ENCODE results near the gene TIMP1. TPM values are rescaled to one million over a fixed set of nuclear protein-coding genes. Genes with fewer than 3 reads are reported as not detected.

Gene TIMP1
- total and polyA plus RNA-seq, 10 of the 15 experiments (the other 5 are each of a cell fraction or from before 2014, with no cell fraction given) = 101 to 341 (median 134) TPM

DNA sequence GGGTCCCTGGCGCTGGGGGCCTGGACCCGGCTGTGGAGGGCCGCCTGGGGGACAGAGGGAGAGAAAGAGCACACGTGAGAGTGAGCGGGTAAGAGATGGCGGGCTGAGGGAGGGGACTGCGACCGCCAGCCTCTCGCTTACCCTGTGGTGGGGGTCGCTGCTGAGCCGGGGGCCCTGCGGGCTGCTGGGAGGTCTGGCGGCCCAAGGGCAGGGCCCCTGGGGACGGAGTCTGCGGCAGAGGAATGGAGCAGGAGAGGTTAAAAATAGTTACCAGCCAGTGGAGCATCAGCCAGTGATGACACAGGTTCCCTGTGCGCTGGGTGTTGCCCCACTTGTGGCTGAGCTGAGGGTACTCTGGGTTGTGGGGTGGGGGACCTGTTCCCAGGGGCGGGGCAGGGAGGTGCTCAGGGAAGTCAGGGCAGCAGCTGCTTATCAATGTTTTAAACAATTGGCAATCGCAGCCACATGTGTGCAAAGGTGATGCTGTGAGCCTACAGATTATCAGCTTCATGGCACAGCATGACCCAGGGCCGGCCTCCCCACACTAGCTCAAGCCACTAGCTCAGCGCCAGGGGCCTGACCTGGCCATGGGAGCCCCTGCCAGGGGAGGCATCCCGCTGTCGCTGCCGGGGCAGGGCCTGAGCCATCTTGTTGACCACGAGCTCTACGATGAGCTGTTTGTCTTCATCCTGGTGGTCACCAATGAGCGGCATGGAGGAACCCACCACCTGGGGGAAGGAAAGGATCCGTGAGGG is 7.5 kb upstream of the TIMP1 start (continued):
- TF ChIP-seq, protein P1, sequence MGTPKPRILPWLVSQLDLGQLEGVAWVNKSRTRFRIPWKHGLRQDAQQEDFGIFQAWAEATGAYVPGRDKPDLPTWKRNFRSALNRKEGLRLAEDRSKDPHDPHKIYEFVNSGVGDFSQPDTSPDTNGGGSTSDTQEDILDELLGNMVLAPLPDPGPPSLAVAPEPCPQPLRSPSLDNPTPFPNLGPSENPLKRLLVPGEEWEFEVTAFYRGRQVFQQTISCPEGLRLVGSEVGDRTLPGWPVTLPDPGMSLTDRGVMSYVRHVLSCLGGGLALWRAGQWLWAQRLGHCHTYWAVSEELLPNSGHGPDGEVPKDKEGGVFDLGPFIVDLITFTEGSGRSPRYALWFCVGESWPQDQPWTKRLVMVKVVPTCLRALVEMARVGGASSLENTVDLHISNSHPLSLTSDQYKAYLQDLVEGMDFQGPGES (IDR thresholded peaks at IDR 0.05) = no peak
- TF ChIP-seq, protein P2, sequence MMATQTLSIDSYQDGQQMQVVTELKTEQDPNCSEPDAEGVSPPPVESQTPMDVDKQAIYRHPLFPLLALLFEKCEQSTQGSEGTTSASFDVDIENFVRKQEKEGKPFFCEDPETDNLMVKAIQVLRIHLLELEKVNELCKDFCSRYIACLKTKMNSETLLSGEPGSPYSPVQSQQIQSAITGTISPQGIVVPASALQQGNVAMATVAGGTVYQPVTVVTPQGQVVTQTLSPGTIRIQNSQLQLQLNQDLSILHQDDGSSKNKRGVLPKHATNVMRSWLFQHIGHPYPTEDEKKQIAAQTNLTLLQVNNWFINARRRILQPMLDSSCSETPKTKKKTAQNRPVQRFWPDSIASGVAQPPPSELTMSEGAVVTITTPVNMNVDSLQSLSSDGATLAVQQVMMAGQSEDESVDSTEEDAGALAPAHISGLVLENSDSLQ (IDR thresholded peaks at IDR 0.05) = no peak
- TF ChIP-seq WRNIP1 (IDR thresholded peaks at IDR 0.05; ENCODE audit: borderline replicate concordance, low read depth, low read length) (no peak), POLR2A (IDR thresholded peaks at IDR 0.05; ENCODE audit: low read depth, low read length) (no peak), TAF1 (IDR thresholded peaks at IDR 0.05; ENCODE audit: borderline replicate concordance, low read depth, low read length) (no peak), STAT3 (IDR thresholded peaks at IDR 0.05; ENCODE audit: low read depth, low read length) (no peak), RAD21 (IDR thresholded peaks at IDR 0.05; ENCODE audit: insufficient read depth, low read depth, low read length) (no peak), ESRRA (IDR thresholded peaks at IDR 0.05; ENCODE audit: low read length) (no peak)
- TF ChIP-seq, protein P3, sequence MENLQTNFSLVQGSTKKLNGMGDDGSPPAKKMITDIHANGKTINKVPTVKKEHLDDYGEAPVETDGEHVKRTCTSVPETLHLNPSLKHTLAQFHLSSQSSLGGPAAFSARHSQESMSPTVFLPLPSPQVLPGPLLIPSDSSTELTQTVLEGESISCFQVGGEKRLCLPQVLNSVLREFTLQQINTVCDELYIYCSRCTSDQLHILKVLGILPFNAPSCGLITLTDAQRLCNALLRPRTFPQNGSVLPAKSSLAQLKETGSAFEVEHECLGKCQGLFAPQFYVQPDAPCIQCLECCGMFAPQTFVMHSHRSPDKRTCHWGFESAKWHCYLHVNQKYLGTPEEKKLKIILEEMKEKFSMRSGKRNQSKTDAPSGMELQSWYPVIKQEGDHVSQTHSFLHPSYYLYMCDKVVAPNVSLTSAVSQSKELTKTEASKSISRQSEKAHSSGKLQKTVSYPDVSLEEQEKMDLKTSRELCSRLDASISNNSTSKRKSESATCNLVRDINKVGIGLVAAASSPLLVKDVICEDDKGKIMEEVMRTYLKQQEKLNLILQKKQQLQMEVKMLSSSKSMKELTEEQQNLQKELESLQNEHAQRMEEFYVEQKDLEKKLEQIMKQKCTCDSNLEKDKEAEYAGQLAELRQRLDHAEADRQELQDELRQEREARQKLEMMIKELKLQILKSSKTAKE (IDR thresholded peaks at IDR 0.05; ENCODE audit: low read depth, poor library complexity, severe bottlenecking) = no peak

Data from GM12878 (cell line).